ENCODE results near the gene HDGFL2.

DNA sequence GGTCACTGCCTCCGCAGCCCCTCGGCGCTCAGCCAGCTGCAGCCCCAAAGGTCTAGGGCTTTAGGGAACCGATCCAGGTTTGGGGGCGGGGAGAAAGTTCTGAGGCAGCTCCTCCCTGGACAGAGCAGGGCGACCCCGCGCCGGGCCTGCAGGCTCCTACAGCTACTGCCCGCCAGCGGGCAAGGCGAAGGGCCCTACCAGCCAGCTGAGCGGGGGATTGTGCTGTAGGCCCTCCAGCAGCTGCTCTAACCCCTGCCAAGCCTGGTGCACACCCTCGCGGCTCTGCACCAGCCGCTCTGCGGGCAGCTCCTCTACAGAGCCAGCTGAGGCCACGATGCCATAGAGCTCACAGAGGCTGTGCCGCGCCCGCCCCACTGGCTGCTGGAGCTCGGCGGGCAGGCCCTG, 32.2 kb downstream of the HDGFL2 start:
- no peak for TF ChIP-seq HDGF (IDR thresholded peaks at IDR 0.05; ENCODE audit: borderline replicate concordance)
- TF ChIP-seq, protein P1, sequence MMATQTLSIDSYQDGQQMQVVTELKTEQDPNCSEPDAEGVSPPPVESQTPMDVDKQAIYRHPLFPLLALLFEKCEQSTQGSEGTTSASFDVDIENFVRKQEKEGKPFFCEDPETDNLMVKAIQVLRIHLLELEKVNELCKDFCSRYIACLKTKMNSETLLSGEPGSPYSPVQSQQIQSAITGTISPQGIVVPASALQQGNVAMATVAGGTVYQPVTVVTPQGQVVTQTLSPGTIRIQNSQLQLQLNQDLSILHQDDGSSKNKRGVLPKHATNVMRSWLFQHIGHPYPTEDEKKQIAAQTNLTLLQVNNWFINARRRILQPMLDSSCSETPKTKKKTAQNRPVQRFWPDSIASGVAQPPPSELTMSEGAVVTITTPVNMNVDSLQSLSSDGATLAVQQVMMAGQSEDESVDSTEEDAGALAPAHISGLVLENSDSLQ (IDR thresholded peaks at IDR 0.05), result no peak
- TF ChIP-seq SP1 (IDR thresholded peaks at IDR 0.05), result no peak
- TF ChIP-seq ELF4 (IDR thresholded peaks at IDR 0.05), result no peak
